WTC11 (cell line): ENCODE data around the gene C17orf114.

Source experiments
- ATAC-seq: fragments of 200-7000 bp; cut with Tn5 transposase; 2 replicates; pipeline ENCODE4 v1.10.0; 2021; ENCODE audit warnings: mild to moderate bottlenecking, moderate library complexity
- CTCF ChIA-PET: fragments of 300-600 bp; sonication (Branson Sonifier 250); formaldehyde crosslinking; loops from one replicate; lab custom pipeline; 2021; ENCODE audit warnings: antibody characterized with exemption; lab: Charles Lee
- POLR2A ChIA-PET: fragments of 350-600 bp; sonication (Branson Sonifier 250); formaldehyde crosslinking; loops from one replicate; lab custom pipeline; 2021; ENCODE audit warnings: antibody characterized with exemption; lab: Charles Lee
- DNase-seq: peaks from one replicate; pipeline ENCODE4 v3.0.0; 2021; ENCODE audit warnings: low spot score
- H3K27ac Mint-ChIP-seq: 2 replicates; pipeline ENCODE4 v1.8.0; 2021; ENCODE audit warnings: mixed read lengths
- H3K27me3 Mint-ChIP-seq: 2 replicates; pipeline ENCODE4 v1.8.0; 2021; ENCODE audit warnings: low read depth, mild to moderate bottlenecking, moderate library complexity, mixed read lengths
- H3K36me3 Mint-ChIP-seq: 2 replicates; pipeline ENCODE4 v1.8.0; 2021; ENCODE audit warnings: mixed read lengths
- H3K4me1 Mint-ChIP-seq: 2 replicates; pipeline ENCODE4 v1.8.0; 2022; ENCODE audit warnings: mixed read lengths
- H3K4me3 Mint-ChIP-seq: 2 replicates; pipeline ENCODE4 v1.8.0; 2021; ENCODE audit warnings: mild to moderate bottlenecking, moderate library complexity, mixed read lengths
- H3K9me3 Mint-ChIP-seq: 2 replicates; pipeline ENCODE4 v1.8.0; 2021; ENCODE audit warnings: mixed read lengths
- ATF1 ChIP-seq: sonication (generic); formaldehyde crosslinking; IDR thresholded peaks from 2 replicates; pipeline ENCODE4 v1.8.1; 2023; ENCODE audit warnings: mild to moderate bottlenecking, moderate library complexity, missing genetic modification reagents
- CREB1 ChIP-seq: sonication (generic); formaldehyde crosslinking; IDR thresholded peaks from 2 replicates; pipeline ENCODE4 v1.8.0; 2023; ENCODE audit warnings: mild to moderate bottlenecking, missing genetic modification reagents
- E2F5 ChIP-seq: sonication (generic); formaldehyde crosslinking; IDR thresholded peaks from 2 replicates; pipeline ENCODE4 v1.8.1; 2022; ENCODE audit warnings: mild to moderate bottlenecking, moderate library complexity, missing genetic modification reagents
- ETV6 ChIP-seq: sonication (generic); formaldehyde crosslinking; IDR thresholded peaks from 2 replicates; pipeline ENCODE4 v1.8.1; 2022; ENCODE audit warnings: mild to moderate bottlenecking, missing genetic modification reagents
- FOXK1 ChIP-seq: sonication (generic); formaldehyde crosslinking; IDR thresholded peaks from 2 replicates; pipeline ENCODE4 v1.8.0; 2022; ENCODE audit warnings: mild to moderate bottlenecking, moderate library complexity, missing genetic modification reagents
- FOXP1 ChIP-seq: sonication (generic); formaldehyde crosslinking; IDR thresholded peaks from 2 replicates; pipeline ENCODE4 v1.8.0; 2022; ENCODE audit warnings: missing genetic modification reagents, mild to moderate bottlenecking, moderate library complexity, borderline replicate concordance
- GABPB1 ChIP-seq: sonication (generic); formaldehyde crosslinking; IDR thresholded peaks from 2 replicates; pipeline ENCODE4 v1.8.1; 2023; ENCODE audit warnings: mild to moderate bottlenecking, missing genetic modification reagents
- HMGXB4 ChIP-seq: sonication (generic); formaldehyde crosslinking; IDR thresholded peaks from 2 replicates; pipeline ENCODE4 v1.8.1; 2023; ENCODE audit warnings: mild to moderate bottlenecking, moderate library complexity, missing genetic modification reagents
- MXD4 ChIP-seq: fragments of 250-450 bp; sonication (Bioruptor Pico); IDR thresholded peaks from 2 replicates; pipeline ENCODE4 v1.8.0; 2021; ENCODE audit warnings: mild to moderate bottlenecking, moderate library complexity, borderline replicate concordance
- NFE2L1 ChIP-seq: sonication (generic); formaldehyde crosslinking; IDR thresholded peaks from 2 replicates; pipeline ENCODE4 v1.8.1; 2023; ENCODE audit warnings: missing genetic modification reagents
- NR2C2 ChIP-seq: sonication (generic); formaldehyde crosslinking; IDR thresholded peaks from 2 replicates; pipeline ENCODE4 v1.8.0; 2022; ENCODE audit warnings: mild to moderate bottlenecking, missing genetic modification reagents
- PRDM15 ChIP-seq: sonication (generic); formaldehyde crosslinking; IDR thresholded peaks from 2 replicates; pipeline ENCODE4 v1.8.0; 2022; ENCODE audit warnings: missing genetic modification reagents
- SMAD3 ChIP-seq: sonication (generic); formaldehyde crosslinking; IDR thresholded peaks from 2 replicates; pipeline ENCODE4 v1.8.0; 2022; ENCODE audit warnings: missing genetic modification reagents, mild to moderate bottlenecking, borderline replicate concordance
- SP1 ChIP-seq: sonication (generic); formaldehyde crosslinking; conservative IDR thresholded peaks from 2 replicates; pipeline ENCODE4 v1.8.1; 2022; ENCODE audit warnings: missing genetic modification reagents
- TCF7 ChIP-seq: sonication (generic); formaldehyde crosslinking; IDR thresholded peaks from 2 replicates; pipeline ENCODE4 v1.8.0; 2022; ENCODE audit warnings: mild to moderate bottlenecking, low read depth, missing genetic modification reagents, moderate library complexity
- USF2 ChIP-seq: sonication (generic); formaldehyde crosslinking; IDR thresholded peaks from 2 replicates; pipeline ENCODE4 v1.8.1; 2023; ENCODE audit warnings: mild to moderate bottlenecking, missing genetic modification reagents, moderate library complexity
- ZBTB43 ChIP-seq: sonication (generic); formaldehyde crosslinking; IDR thresholded peaks from 2 replicates; pipeline ENCODE4 v1.8.1; 2023; ENCODE audit warnings: mild to moderate bottlenecking, missing genetic modification reagents
- ZMAT4 ChIP-seq: fragments of 250-450 bp; sonication (Bioruptor Pico); IDR thresholded peaks from 2 replicates; pipeline ENCODE4 v1.9.0; 2021; ENCODE audit warnings: mild to moderate bottlenecking
- ZNF232 ChIP-seq: sonication (generic); formaldehyde crosslinking; IDR thresholded peaks from 2 replicates; pipeline ENCODE4 v1.8.0; 2022; ENCODE audit warnings: mild to moderate bottlenecking, missing genetic modification reagents
- TF ChIP-seq, protein P1 (sequence below): sonication (generic); formaldehyde crosslinking; IDR thresholded peaks from 2 replicates; pipeline ENCODE4 v1.8.0; 2022; ENCODE audit warnings: mild to moderate bottlenecking, missing genetic modification reagents

Gene C17orf114

GRCh38 chr17:4833941-4834680, 32.0 kb upstream of the C17orf114 start:
- no peaks in the 10 kb centered on the region for H3K9me3 Mint-ChIP-seq
- peak overlapping the region; percentile 94 for H3K27ac Mint-ChIP-seq
- DNase-seq (no peak), ATAC-seq (peak; percentile 10; the same call in 1 of the 2 replicates)
- no peaks in the 10 kb centered on the region; the same call in 1 of the 2 replicates for H3K27me3 Mint-ChIP-seq
- CTCF ChIA-PET, result interaction anchor here (0.7 kb wide), 2 partner anchors 24 to 75 kb away, joined by 3 to 4 read pairs; no protein-coding TSS in a partner anchor
- POLR2A ChIA-PET, result interaction anchor here (0.6 kb wide), 1 partner anchor 24 kb away, joined by 5 read pairs; no protein-coding TSS in a partner anchor
- H3K36me3 Mint-ChIP-seq, result no peaks in the 10 kb centered on the region
- peaks cover 26% of the 10 kb centered on the region for H3K4me1 Mint-ChIP-seq
- TF ChIP-seq GABPB1 (CRISPR knock-in tag), result 0 out of 2 replicates have a peak, but pooled peaks have one; percentile 24
- TF ChIP-seq ETV6, result 0 out of 2 replicates have a peak, but pooled peaks have one; percentile 17
- 0 out of 2 replicates have a peak, but pooled peaks have one; percentile 27 for TF ChIP-seq FOXK1 (CRISPR knock-in tag)
- TF ChIP-seq CREB1 (CRISPR knock-in tag), result no peak
- H3K4me3 Mint-ChIP-seq, result peak overlapping the region; percentile 86

DNA sequence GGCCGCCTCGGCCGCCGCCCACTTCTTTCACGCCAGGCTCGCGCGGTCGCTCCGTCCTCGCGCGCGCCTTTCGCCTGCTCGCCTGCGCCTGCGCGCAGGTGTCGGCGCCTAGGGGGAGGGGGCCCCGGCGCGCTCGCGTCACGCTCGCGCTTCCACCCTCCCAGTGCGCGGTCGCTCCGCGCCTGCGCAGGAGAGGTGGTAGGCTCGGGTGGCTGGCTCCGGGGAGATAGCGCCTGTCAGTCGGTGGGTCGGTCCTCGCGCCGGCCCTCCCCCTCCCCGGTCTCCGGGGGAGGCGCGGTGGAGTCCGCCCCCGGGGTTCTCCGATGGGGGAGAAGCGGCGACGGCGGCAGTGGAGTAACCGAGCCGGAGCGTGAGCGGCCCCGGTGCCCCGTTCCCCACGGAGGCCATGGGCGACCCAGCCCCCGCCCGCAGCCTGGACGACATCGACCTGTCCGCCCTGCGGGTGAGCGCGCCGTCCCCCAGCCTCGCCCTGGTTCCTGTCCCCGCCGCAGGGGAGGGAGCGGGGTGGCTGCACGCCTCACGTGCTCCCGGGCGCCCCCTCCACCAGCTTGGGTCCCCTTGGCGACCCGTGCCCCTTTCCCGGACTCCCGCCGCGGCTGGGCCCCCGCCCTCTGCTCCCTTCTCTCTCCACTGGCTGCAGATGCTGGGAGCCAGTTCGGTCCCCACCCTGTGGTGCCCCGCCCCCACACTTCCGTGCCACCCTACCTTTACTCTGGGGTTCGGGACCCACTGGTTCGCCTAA, 31.2 kb upstream of the C17orf114 start, which contains the start of gene MINK1:
Gene MINK1 (plus strand): TSS at position 163 of the 763 bp plus-strand sequence. CDS start 244 bp downstream, at position 407.
- ChIA-PET CTCF (no interaction called here), POLR2A (no interaction called here)
- Mint-ChIP-seq H3K9me3 (no peaks in the 10 kb centered on the region), H3K27ac (peak within 1 kb of the TSS; percentile 96), H3K27me3 (no peaks in the 10 kb centered on the region; the same call in 1 of the 2 replicates), H3K36me3 (no peaks in the 10 kb centered on the region), H3K4me1 (peaks cover 26% of the 10 kb centered on the region), H3K4me3 (peak within 1 kb of the TSS; percentile 86)
- DNase-seq (peak; percentile 79), ATAC-seq (peak; percentile 88)
- TF ChIP-seq PRDM15 (CRISPR knock-in tag) (no peak), ATF1 (CRISPR knock-in tag) (no peak), SMAD3 (CRISPR knock-in tag) (peak; percentile 65; the same call in 1 of the 2 replicates), MXD4 (no peak), HMGXB4 (peak; percentile 59; the same call in 1 of the 2 replicates), NFE2L1 (CRISPR knock-in tag) (no peak), ZNF232 (CRISPR knock-in tag) (0 out of 2 replicates have a peak, but pooled peaks have one; percentile 66), NR2C2 (CRISPR knock-in tag) (0 out of 2 replicates have a peak, but pooled peaks have one; percentile 30), E2F5 (CRISPR knock-in tag) (peak; percentile 64; the same call in 1 of the 2 replicates), ZMAT4 (CRISPR knock-in tag) (no peak), FOXP1 (0 out of 2 replicates have a peak, but pooled peaks have one; percentile 52), SP1 (peak; percentile 4; the same call in 1 of the 2 replicates), TCF7 (CRISPR knock-in tag) (no peak), ZBTB43 (CRISPR knock-in tag) (peak; percentile 51; the same call in 1 of the 2 replicates), CREB1 (CRISPR knock-in tag) (0 out of 2 replicates have a peak, but pooled peaks have one; percentile 15), USF2 (peak; percentile 50; the same call in 1 of the 2 replicates), ETV6 (no peak)
- TF ChIP-seq, protein P1, sequence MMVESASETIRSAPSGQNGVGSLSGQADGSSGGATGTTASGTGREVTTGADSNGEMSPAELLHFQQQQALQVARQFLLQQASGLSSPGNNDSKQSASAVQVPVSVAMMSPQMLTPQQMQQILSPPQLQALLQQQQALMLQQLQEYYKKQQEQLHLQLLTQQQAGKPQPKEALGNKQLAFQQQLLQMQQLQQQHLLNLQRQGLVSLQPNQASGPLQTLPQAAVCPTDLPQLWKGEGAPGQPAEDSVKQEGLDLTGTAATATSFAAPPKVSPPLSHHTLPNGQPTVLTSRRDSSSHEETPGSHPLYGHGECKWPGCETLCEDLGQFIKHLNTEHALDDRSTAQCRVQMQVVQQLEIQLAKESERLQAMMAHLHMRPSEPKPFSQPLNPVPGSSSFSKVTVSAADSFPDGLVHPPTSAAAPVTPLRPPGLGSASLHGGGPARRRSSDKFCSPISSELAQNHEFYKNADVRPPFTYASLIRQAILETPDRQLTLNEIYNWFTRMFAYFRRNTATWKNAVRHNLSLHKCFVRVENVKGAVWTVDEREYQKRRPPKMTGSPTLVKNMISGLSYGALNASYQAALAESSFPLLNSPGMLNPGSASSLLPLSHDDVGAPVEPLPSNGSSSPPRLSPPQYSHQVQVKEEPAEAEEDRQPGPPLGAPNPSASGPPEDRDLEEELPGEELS (CRISPR knock-in tag), result peak; percentile 10; the same call in 1 of the 2 replicates
